Fibroblast of mammary gland (primary cell): ENCODE results near the gene VIP.

Experiments used
- DNase-seq: peaks from one replicate; pipeline ENCODE4 v3.0.0-alpha.2; 2010; ENCODE audit warnings: low read depth
- H3K4me3 ChIP-seq: 2 replicates; pipeline ENCODE4 v1.5.1; 2011; ENCODE audit warnings: low read depth, mild to moderate bottlenecking, low read length, moderate library complexity; ENCODE audit not compliant: control insufficient read depth
- CTCF ChIP-seq: conservative IDR thresholded peaks from 2 replicates; pipeline ENCODE4 v1.5.1; 2011; ENCODE audit warnings: low read depth, low read length, inconsistent platforms; ENCODE audit not compliant: control insufficient read depth, insufficient read depth

VIP gene

GRCh38 chr6:152775428-152775827 is 24.8 kb downstream of the VIP start:
- DNase-seq = no peak
- H3K4me3 ChIP-seq = no peak overlapping the region
- TF ChIP-seq CTCF = no peak

DNA sequence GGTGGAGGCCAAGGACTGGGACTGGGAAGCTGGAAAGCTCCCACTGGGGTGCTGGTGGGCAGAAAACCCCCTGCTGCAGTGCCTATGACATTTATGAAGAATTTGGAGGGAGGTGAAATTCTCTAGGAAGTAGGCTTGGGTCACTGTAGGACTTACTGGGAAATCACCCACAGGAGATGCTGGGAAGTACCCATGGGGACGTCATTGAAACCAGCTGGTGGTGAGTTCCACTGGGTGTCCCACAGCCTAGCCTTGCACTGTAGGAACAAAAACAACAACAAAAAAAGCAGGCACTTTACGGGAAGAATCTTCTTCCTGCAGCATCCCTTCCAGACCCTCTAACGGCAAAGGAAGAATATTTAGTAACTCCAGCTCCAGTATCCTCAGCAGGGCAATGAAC is 26.2 kb downstream of the VIP start:
- DNase-seq = no peak
- no peak for TF ChIP-seq CTCF
- no peak overlapping the region for H3K4me3 ChIP-seq

GRCh38 chr6:152783217-152783878 is 32.8 kb downstream of the VIP start:
- no peak overlapping the region for H3K4me3 ChIP-seq
- no peak for TF ChIP-seq CTCF
- DNase-seq = no peak

DNA sequence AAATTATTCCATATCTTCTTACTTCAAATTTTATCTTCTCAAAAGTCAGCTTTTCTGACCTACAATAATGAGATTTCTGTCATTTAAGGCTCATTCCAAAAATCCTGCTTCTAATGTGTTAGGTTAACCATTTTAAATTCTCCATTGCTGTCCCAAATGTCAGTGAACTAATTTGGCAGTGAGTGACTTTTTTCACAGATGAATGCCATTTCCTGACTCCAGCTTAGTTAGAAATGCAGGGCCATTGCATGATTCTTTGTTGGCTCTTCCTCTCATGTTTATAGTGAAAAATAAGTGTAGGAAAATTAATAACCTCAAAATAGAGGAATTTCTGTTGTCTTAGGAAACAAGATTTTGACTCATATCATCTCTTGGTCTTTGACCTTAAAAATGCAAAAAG is 44.1 kb downstream of the VIP start:
- no peak overlapping the region for H3K4me3 ChIP-seq
- DNase-seq = no peak
- TF ChIP-seq CTCF = no peak

- H3K4me3 ChIP-seq = no peak overlapping the region
- no peak for DNase-seq
- no peak for TF ChIP-seq CTCF
Measured at GRCh38 chr6:152804150-152804549, 53.6 kb downstream of the VIP start.
